ENCODE data around the gene LEO1.

- TF ChIP-seq, protein P1, sequence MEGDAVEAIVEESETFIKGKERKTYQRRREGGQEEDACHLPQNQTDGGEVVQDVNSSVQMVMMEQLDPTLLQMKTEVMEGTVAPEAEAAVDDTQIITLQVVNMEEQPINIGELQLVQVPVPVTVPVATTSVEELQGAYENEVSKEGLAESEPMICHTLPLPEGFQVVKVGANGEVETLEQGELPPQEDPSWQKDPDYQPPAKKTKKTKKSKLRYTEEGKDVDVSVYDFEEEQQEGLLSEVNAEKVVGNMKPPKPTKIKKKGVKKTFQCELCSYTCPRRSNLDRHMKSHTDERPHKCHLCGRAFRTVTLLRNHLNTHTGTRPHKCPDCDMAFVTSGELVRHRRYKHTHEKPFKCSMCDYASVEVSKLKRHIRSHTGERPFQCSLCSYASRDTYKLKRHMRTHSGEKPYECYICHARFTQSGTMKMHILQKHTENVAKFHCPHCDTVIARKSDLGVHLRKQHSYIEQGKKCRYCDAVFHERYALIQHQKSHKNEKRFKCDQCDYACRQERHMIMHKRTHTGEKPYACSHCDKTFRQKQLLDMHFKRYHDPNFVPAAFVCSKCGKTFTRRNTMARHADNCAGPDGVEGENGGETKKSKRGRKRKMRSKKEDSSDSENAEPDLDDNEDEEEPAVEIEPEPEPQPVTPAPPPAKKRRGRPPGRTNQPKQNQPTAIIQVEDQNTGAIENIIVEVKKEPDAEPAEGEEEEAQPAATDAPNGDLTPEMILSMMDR (IDR thresholded peaks at IDR 0.05; ENCODE audit: low read depth, low read length, poor library complexity, severe bottlenecking): no peak
- TF ChIP-seq EZH2phosphoT487 (IDR thresholded peaks at IDR 0.05; ENCODE audit: borderline replicate concordance, low read length): no peak
These were observed 1.9 kb downstream of the LEO1 start for GRCh38 chr15:51969728-51970127.

Data from DOHH2 (cell line).